ENCODE data around the gene AEBP2. TPM values are rescaled to one million over a fixed set of nuclear protein-coding genes. Genes with fewer than 3 reads are reported as not detected.
A peak's percentile ranks its signal among the peaks of the same experiment; 100 is the strongest.
"Not testable (repeated sequence)": the region's sequence is repeated elsewhere in the genome, so short reads cannot be mapped to it uniquely, and the experiment has no call there.

The AEBP2 gene
- total RNA-seq, 4 donors from 2014 or later, result 23.6 to 41.4 (median 38.6) TPM

GRCh38 chr12:19412844-19413243 lies 26.4 kb upstream of the AEBP2 start:
- WGBS, 2 donors (ENCODE audit: low coverage in 1 of 2), result 53 to 58% methylated on average over 3 to 12 of the region's 23 CpGs
- no peaks in the 10 kb centered on the region for H3K9me3 ChIP-seq
- ATAC-seq, result peak; percentile 48
- peak overlapping the region; percentile 27 to 45 for H3K4me3 ChIP-seq
- H3K27me3 ChIP-seq, result no peaks in the 10 kb centered on the region
- no peaks in the 10 kb centered on the region for H3K36me3 ChIP-seq
- no peak for TF ChIP-seq EP300 (IDR thresholded peaks at IDR 0.05)
- no peak for TF ChIP-seq POLR2AphosphoS5 (IDR thresholded peaks at IDR 0.05)
- no peak for TF ChIP-seq POLR2A (IDR thresholded peaks at IDR 0.05)
- no peak for TF ChIP-seq CTCF (IDR thresholded peaks at IDR 0.05)
- peaks cover 0 to 39% (median 6%) of the 10 kb centered on the region in 3 donors for H3K4me1 ChIP-seq
- H3K27ac ChIP-seq, result peak overlapping the region; percentile 20 to 79 (median 74)

GRCh38 chr12:19413582-19413981 lies 25.7 kb upstream of the AEBP2 start:
- not testable (repeated sequence) for H3K4me3 ChIP-seq, H3K36me3 ChIP-seq, ATAC-seq, H3K9me3 ChIP-seq, H3K27me3 ChIP-seq
- H3K4me1 ChIP-seq, result peaks cover 0 to 39% (median 6%) of the 10 kb centered on the region in 3 donors
- H3K27ac ChIP-seq, result peak overlapping the region in 2 of 4 donors; percentile 73 to 79
- 90% methylated on average over 3 to 5 of the region's 5 CpGs for WGBS, 2 donors (ENCODE audit: low coverage in 1 of 2)

- no peak overlapping the region for H3K27ac ChIP-seq
- H3K4me3 ChIP-seq, result no peak overlapping the region
- ATAC-seq, result no peak
- H3K9me3 ChIP-seq, result no peaks in the 10 kb centered on the region
- peaks cover 0 to 22% (median 6%) of the 10 kb centered on the region in 3 donors for H3K4me1 ChIP-seq
- TF ChIP-seq POLR2A (IDR thresholded peaks at IDR 0.05) (no peak), CTCF (IDR thresholded peaks at IDR 0.05) (no peak), EP300 (IDR thresholded peaks at IDR 0.05) (no peak), POLR2AphosphoS5 (IDR thresholded peaks at IDR 0.05) (no peak)
- no peaks in the 10 kb centered on the region for H3K36me3 ChIP-seq
- no peaks in the 10 kb centered on the region for H3K27me3 ChIP-seq
Measured at GRCh38 chr12:19415563-19415962, 23.7 kb upstream of the AEBP2 start.

DNA sequence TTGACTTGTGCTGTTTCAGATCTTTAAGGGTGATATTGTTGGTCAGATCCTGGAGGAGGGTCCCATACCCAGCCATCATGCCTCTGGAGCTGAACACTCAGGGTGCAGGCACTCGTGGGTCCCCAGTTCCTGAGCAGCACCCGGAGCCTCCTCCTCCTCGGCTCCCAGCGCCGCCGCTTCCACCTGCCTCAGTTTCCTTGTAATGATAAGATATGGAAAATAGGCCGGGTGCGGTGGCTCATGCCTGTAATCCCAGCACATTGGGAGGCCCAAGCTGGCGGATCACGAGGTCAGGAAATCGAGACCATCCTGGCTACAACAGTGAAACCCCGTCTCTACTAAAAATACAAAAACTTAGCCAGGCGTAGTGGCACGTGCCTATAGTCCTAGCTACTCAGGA lies 20.2 kb upstream of the AEBP2 start:
- Histone ChIP-seq H3K4me3 (no peak overlapping the region), H3K27me3 (no peaks in the 10 kb centered on the region), H3K9me3 (no peaks in the 10 kb centered on the region), H3K4me1 (no peaks in the 10 kb centered on the region), H3K27ac (no peak overlapping the region), H3K36me3 (no peaks in the 10 kb centered on the region)
- no peak for TF ChIP-seq EP300 (IDR thresholded peaks at IDR 0.05)
- ATAC-seq, result no peak
- WGBS, 2 donors (ENCODE audit: low coverage in 1 of 2), result 60 to 100% methylated on average over 1 of the region's 14 CpGs

GRCh38 chr12:19421503-19422282 lies 17.6 kb upstream of the AEBP2 start:
- no peaks in the 10 kb centered on the region for H3K36me3 ChIP-seq
- no peak for ATAC-seq
- H3K9me3 ChIP-seq, result peaks cover 0 to 10% (median 0%) of the 10 kb centered on the region in 3 donors
- no peak overlapping the region for H3K4me3 ChIP-seq
- no peaks in the 10 kb centered on the region for H3K4me1 ChIP-seq
- TF ChIP-seq POLR2A (IDR thresholded peaks at IDR 0.05), result no peak
- TF ChIP-seq POLR2AphosphoS5 (IDR thresholded peaks at IDR 0.05), result no peak
- 76 to 80% methylated on average over 5 to 6 of the region's 6 CpGs for WGBS, 2 donors (ENCODE audit: low coverage in 1 of 2)
- no peaks in the 10 kb centered on the region for H3K27me3 ChIP-seq
- H3K27ac ChIP-seq, result no peak overlapping the region

- Histone ChIP-seq H3K27me3 (no peaks in the 10 kb centered on the region), H3K9me3 (peaks cover 0 to 11% (median 0%) of the 10 kb centered on the region in 3 donors), H3K27ac (no peak overlapping the region), H3K4me1 (no peaks in the 10 kb centered on the region), H3K4me3 (no peak overlapping the region), H3K36me3 (no peaks in the 10 kb centered on the region)
- WGBS, 2 donors (ENCODE audit: low coverage in 1 of 2), result 94 to 98% methylated on average over 9 to 12 of the region's 12 CpGs
- ATAC-seq, result no peak
- no peak for TF ChIP-seq POLR2AphosphoS5 (IDR thresholded peaks at IDR 0.05)
- TF ChIP-seq CTCF (IDR thresholded peaks at IDR 0.05), result no peak
- no peak for TF ChIP-seq EP300 (IDR thresholded peaks at IDR 0.05)
- no peak for TF ChIP-seq POLR2A (IDR thresholded peaks at IDR 0.05)
Measured at GRCh38 chr12:19423166-19423930, 15.9 kb upstream of the AEBP2 start.

Measured in gastroesophageal sphincter (tissue), 4 donors.